HG03432 (cell line): ENCODE measurements around the gene NRIP2.
A peak's percentile ranks its signal among the peaks of the same experiment; 100 is the strongest.

Experiments
- ATAC-seq: cut with Tn5 transposase; IDR thresholded peaks from one replicate; pipeline ENCODE4 v1.9.1; 2021; ENCODE audit warnings: mild to moderate bottlenecking, moderate library complexity; ENCODE audit not compliant: unreplicated experiment

NRIP2 gene

GRCh38 chr12:2845280-2845679 is 10.4 kb upstream of the NRIP2 start:
- ATAC-seq, result no peak

- ATAC-seq, result no peak
Observed at GRCh38 chr12:2844786-2845185, 10.0 kb upstream of the NRIP2 start.

GRCh38 chr12:2842948-2843347 is 8.1 kb upstream of the NRIP2 start:
- ATAC-seq, result no peak

- no peak for ATAC-seq
Observed at GRCh38 chr12:2841056-2841650, 6.3 kb upstream of the NRIP2 start.

- no peak for ATAC-seq
Observed at GRCh38 chr12:2836574-2836973, 1.7 kb upstream of the NRIP2 start.

- ATAC-seq, result no peak
Observed at GRCh38 chr12:2835691-2836403, 1.0 kb upstream of the NRIP2 start.

- no peak for ATAC-seq
Observed at GRCh38 chr12:2833810-2834209, 1.0 kb downstream of the NRIP2 start.

GRCh38 chr12:2833327-2833726 is 1.5 kb downstream of the NRIP2 start:
- no peak for ATAC-seq

- ATAC-seq, result no peak
Observed at GRCh38 chr12:2832550-2833127, 2.2 kb downstream of the NRIP2 start.

- no peak for ATAC-seq
Observed at GRCh38 chr12:2829275-2829674, 5.6 kb downstream of the NRIP2 start.

GRCh38 chr12:2826721-2827515 is 7.9 kb downstream of the NRIP2 start:
- ATAC-seq, result no peak

- ATAC-seq, result no peak
Observed at GRCh38 chr12:2826036-2826435, 8.8 kb downstream of the NRIP2 start.

GRCh38 chr12:2825132-2825531 is 9.7 kb downstream of the NRIP2 start:
- ATAC-seq, result no peak

GRCh38 chr12:2824541-2824940 is 10.3 kb downstream of the NRIP2 start:
- no peak for ATAC-seq

- no peak for ATAC-seq
Observed at GRCh38 chr12:2823483-2823882, 11.4 kb downstream of the NRIP2 start.

GRCh38 chr12:2820432-2820831 is 14.4 kb downstream of the NRIP2 start:
- ATAC-seq, result no peak

GRCh38 chr12:2819810-2820209 is 15.0 kb downstream of the NRIP2 start:
- no peak for ATAC-seq

GRCh38 chr12:2813214-2814185 is 21.3 kb downstream of the NRIP2 start:
- peak; percentile 42 for ATAC-seq

GRCh38 chr12:2812290-2813213 is 22.3 kb downstream of the NRIP2 start, which contains the start of gene ITFG2:
TSS of gene ITFG2 (plus strand) at chr12:2812668. CDS start at chr12:2812761, 93 bp downstream.
- peak; percentile 94 for ATAC-seq
